ENCODE data around the gene GSTM3.
"Not testable (repeated sequence)": the region's sequence is repeated elsewhere in the genome, so short reads cannot be mapped to it uniquely, and the experiment has no call there.

The GSTM3 gene

DNA sequence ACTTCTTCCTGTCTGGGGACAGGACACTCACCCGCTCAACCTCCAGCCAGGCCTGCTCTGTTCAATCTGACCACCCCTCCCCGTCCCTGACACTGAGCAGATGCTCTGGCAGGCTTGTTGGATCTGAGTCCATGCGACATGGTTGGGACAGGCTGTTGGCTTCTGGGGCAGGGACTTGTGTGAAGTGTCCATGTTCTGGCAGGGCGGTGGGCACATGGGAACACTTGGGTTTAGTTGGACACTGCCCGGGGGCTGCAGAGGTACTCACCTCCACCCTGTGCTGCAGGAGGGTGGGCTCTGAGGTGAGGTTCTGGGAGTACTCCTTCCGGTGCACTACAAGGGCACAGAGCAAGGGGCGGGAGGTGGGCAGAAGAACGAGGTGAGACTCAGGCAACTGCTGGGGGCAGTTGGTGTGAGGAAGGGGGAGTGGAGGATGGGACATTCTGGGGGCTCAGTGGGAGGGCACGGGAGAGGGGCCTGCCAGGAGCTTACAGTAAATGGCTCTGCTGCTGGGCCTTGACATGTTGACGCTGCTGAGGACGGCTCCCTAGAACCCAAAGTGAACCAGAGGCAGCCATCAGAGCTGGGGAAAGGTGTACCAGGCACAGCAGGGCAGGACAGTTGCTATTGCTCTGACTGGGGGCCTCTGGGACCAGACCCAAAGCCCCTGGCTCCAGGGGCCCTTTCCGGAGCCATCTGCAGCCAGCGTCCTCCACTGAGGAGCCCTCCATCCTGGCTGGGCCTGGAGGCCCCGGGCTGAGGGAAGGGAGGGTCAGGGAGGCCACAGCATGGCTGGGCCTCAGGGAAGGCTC is 20.6 kb upstream of the GSTM3 start:
- DNase-seq: no peak

DNA sequence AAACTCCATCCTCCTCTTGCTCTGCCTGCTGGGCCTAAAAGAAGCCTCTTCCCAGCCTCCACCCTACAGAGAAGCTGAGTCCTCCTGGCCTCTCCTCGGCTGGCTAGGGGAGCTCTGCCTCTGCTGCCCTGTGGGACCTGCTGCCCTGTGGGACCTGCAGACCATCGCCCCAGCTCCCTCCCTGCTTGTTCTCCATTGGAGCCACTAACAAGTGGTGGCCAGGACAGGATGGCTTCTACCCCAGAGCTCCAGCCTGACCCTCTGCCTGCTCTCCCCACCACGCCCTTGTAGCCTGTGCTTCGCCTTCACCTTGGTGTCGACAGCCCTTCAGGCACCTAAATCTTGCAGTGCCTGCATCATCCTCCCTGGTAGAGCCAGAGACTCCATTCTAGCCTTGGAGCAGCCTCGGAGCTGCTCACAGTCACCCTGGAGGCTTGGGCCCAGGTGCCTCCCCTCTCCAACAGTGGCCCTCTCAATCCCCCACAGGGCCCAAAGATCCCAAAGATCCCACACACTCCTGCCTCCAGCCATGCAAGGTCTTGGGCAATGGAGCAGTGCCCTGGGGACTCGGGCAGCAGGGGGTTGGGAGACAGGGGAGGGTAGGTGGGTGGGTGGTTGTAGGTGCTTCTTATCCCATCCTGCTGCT is 19.9 kb upstream of the GSTM3 start:
- no peak for DNase-seq

DNA sequence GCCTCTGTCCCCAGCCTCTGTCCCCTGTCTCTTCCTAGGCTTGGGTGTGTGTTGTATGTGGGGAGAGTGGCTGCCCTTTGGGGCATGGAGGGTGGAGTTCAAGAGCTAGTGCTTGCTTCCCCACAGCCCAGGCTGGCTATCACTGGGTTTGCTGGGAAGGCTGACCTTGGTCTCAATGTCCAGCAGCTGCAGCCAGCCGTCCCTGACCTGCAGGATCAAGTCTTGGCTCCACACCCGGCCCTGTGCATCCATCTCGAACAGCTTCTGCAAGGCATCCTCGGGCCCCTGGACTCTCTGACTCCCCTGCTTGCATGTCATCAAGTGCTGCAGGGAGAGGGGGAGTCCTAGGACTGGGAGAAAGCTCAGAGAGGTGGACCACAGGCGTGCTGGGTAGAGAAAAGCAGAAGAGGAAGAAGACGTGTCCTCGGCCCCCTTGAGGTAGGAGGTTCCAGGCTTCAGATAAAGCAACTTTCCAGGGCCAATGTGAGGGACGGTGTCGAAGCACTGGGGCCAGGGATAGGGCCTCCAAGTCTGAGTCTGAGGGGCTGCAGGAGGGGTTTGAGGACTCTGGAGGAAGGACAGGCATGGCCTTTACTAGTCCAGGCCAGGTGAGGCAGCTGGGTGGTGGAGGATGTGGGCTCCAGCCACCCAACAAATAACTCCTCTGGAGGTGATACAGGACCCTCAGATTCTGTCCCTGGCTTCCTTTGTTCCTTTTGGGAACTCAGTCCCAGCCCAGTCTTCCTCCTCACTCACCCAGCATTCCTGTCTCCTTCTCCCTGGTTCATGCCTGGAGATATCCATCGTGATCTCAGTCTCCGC is 18.9 kb upstream of the GSTM3 start:
- peak in 2 of 4 experiments; percentile 29 to 37 for DNase-seq

DNA sequence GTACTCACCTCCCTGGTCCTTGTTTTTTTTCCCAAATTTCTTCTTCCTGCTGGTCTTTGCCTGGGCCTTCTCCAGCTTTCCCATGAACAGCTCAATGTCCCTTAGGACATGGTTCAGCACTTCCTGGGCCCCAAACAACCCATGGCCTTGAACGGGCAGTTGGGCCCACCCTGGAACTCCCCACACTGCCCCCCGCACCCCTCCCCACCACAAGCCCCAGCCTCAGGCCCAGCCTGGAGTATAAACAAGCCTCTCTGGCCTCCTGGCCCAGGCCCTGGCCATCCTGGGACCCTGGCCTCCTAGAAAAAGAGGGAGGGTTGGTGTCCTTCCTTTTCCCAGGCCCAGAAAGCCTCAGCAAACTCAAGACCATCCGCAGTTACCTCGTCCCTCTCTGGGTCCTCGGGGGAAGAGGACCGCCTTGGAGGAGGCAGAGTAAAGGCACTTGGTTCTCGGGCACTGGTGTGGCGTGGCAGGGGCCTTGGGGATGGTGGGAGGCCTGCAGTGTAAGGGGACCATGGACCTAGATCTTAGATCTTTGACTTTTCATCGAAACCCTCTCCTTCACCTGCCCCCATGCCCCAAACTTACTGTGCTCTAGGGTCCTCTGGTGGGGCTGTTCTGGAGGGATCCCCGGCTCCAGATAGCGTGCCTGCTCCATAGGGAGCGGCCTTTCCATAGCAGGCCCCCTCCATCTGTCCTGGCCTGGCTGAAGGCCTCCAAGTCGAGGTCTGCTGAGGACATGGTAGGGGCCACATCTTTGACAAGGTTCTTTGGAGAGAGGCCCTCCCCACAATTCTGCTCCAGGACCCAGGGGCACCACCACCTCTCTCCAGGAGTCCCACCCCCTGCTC is 17.3 kb upstream of the GSTM3 start:
- DNase-seq: no peak

DNA sequence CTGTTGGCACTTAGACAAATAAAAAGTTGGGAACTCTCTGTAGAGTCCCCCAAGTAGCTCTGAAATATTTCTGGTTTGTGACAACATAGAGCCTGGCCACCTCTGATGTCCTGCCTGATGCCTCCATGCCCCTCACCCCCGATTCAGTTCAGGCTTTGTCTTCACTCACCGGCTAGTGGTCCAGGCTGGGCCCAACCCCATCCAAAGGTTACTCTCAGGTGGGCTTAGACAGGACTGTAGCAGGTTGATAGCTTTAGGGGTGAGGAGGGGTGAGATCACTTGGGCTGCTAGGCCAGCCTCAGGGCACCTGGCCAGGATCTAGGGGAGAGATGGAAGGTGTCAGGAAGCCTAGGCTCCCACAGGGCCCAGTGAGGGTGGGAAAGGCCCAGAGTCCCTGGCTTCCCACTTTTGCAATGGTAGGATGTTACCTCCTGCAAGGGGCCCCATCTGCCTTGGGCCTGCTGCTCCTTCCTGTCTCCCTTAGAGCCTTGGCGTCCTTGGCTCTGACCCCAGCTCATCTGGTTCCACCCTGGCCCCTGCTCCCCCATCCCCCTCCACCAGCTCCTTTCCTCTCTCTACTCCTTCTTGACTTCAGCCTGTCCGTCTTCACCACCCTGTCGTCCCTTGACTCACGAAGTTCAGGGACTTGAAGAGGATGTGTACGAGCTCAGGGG is 16.1 kb upstream of the GSTM3 start:
- DNase-seq: no peak

DNA sequence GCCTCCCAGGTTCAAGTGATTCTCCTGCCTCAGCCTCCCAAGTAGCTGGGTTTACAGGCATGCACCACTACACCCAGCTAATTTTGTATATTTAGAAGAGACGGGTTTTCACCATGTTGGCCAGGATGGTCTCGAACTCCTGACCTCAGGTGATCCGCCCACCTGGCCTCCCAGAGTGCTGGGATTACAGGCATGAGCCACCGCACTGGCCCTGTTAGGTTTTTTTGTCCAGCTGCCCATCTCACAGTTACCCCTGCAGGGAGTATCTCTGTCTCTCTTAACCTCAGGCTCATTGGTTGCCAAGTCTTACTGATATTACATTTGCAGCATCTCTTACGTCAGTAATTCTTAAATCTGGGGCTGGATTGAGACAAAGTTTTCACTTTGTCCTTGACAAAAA is 15.5 kb upstream of the GSTM3 start:
- not testable (repeated sequence) for DNase-seq

DNA sequence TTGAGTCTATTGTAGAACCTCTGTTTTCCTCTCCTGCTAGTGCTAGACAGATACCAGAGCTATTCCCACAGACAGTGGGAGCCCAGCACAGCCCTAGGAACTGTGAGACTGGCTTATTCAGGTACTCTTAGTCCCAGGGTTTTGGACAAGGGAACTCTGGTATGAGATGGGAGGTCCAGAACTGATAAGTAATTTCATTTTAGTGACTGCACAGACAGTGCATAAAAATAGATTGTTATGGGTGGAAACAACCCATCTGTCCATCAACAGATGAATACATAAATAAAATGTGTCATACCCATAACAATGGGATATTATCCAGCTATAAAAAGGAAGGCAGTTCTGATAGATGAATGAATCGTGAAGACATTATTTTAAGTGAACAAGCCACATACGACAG is 13.9 kb upstream of the GSTM3 start:
- no peak for DNase-seq

DNA sequence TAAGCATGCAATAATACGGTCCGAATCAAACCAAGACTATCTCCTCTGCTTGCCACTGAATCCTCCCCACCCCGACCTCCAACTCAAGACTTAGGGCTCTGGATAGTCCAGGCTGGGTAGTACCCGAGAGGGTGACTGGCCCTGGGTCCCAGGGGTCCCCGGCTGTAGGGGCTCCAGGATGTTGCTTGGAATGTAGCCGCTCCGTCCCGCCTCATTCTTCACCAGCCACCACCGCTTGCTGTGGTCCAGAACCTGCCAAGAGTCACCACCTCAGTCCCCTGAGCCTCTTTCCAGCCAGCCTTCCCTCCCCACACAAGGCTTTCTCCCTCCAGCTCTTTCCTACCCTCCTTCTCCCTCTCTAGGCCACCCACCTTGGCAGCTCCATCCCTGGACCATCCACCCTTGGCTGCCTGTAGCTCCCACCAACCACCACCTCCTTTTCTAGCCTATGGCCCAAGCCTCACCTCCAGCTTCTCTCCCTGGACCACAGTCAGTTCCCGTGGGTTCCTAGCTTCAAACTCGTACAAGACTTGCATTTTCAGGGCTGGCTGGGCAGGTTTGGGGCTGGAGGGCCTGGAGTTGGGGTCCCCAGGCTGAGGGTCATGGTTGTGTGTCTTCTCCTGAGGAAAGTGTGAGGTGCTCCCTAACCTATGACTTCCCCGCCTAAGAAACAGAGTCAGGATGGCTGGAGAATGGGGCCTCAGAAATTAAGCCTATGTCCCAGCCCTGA is 10.9 kb upstream of the GSTM3 start:
- DNase-seq: no peak

DNA sequence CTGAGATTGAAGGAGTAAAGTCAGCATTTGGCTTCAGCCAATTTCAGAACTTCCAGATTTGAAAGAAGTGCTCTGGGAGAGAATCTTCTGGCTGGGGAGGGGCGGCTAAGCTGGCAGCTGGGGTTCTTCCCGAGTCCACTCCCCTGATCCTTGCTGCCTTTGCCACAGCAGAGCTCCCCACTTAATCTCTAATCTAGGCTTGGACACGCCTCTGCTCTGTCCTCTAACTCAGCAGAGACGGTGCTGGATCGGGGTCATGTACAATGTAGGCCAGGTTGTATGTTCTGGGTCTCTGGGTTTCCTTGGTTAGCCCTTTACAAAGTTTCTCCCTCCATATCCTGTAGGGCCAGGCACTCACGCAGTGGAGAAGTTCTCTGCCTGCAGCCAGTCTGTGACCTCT is 10.1 kb upstream of the GSTM3 start:
- no peak for DNase-seq

DNA sequence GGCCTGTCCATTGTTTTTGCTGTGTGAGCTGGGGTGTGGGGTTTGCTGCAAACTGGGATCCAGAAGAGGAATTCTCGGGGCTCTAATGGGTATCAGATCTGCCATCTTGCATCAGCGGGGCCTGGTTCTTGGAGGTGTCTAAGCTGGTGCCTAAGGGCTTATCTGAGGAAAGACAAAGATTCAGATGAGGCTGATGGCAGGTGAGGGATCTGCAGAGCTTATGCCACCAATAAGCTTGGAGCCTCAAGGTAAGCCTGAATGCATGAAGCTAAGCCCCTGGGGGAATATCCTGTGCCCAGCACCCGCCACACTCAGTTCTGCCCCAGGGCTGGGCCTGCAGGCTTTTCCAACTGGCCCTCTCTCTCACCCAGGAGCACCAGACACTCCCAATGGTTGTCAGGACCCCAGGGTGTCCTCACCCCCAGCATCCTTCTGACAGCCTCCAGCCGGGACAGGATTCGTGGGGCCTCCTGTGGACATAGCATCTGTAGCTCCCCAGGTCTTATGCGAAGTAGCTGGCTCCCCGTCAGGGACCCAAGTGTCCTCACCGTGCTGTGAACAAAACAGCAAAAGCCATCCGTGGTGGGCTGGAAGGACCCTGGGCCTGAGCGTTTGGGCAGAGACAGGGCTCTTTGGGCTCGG is 9.5 kb upstream of the GSTM3 start:
- no peak for DNase-seq

DNA sequence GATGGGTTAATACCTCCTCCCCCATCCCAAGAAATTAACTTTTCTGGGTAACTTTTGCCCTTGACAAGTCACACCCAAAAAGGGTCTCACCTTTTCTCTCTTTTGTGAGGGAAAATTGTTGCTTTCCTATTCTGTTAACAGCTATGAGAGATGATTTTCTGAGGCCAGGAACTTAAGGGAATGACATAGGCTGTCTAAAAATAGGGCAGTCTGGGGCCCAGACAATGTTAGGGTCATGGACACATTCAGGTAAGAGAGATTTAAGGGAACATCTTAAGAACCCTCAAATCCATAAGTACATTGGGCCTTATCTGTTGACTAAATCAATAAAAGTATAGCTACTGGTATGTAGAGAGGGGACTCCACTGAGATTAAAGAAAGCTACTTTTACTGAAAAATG is 8.4 kb upstream of the GSTM3 start:
- DNase-seq: no peak

DNA sequence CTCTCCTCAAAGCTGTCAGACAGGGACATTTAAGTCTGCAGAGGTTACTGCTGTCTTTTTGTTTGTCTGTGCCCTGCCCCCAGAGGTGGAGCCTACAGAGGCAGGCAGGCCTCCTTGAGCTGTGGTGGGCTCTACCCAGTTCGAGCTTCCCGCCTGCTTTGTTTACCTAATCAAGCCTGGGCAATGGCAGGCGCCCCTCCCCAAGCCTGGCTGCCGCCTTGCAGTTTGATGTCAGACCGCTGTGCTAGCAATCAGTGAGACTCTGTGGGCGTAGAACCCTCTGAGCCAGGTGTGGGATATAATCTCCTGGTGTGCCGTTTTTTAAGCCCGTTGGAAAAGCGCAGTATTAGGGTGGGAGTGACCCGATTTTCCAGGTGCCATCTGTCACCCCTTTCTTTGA is 7.5 kb upstream of the GSTM3 start:
- DNase-seq: not testable (repeated sequence)

DNA sequence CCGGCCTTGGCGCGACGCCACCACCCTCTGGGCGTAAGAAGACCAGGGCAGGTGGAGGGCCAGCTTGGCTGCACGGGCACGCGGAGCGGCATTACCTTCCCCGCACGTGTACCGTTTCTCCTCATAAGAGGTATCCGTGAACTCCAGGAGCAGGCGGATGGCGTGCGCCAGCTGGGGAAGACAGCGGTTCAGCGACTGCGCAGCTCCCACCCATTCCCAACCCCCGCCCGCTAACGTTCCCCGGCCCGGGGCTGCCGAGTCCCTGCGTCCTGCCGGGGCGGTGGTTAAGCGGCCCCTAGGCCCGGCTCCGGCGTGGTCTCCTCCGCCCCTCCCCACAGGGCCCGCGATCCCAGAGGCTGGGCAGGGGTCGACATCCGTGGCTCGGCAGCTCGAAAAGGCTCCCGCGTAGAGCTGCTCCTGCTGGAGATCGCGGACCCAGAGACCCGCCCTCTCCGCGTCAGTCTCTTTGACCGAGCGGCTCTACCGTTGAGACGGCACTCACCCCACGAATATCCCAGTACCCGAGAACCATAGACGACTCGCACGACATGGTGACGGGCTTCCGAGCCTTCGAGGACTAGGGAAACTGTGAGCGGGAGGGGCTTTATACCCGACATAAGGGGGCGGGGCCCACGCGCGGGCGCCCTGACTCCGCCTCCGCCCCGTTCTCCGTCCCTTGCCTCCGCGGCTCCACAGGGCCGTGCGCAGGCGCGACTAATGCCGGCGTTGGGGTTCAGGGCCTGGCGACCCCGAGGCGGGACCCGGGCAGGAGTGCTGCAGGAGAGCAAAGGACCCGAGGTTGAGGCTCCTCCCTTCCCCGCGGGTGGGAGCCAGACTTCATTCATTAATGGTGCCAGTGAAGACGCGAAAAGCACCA is 862 bp downstream of the GSTM3 start:
- peak; percentile 71 to 87 (median 80) for DNase-seq

DNA sequence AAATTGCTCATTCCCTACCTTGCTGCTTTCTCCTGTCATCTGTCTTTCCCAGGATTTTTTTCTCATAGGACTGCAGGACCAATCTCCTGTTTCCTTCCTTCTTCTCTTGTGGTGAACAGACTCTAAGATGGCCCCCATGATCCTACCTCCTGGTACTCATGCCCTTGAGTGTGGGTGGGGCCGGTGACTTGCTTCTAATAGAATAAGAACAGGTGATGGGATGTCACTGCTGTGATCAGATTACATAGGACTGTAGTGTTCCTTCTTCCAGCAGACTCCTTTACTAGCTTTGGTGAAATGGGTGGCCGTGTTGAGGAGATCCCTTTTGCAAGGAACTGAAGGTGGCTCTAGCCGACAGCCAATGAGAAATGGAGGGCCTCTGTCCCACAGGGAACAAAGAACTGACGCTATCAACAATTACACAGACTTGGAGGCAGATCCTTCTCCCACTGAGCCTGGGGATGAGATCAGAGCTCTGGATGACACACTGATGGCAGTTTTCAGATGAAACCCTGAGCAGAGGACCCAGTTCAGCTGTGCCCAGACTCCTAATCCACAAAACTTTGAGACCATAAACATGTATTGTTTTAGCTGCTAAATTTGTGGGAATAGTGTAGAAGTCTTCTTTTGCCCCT is 7.5 kb downstream of the GSTM3 start:
- DNase-seq: no peak

DNA sequence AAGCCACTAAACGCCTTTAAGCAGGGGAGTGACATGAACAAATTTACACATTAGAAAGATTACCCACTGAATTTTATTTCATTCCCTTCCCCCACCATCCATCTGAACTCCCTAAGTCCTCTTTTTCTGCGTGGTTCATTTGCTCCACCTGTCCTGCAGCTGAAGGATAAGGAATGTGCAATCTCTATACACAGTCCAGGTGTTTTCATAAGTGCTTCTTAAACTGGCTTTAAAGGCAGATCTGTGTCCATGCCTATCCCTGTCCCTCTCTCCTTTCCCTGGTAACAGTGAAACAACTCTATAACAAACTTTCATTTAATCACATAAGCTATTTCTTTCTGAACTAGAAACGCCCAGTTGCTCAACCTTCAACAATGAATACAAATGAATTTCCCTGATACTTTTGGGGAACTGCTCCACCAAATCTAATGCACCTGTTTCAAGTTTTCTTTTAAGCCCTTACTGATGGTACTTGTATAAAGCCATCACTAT is 8.4 kb downstream of the GSTM3 start:
- no peak for DNase-seq

DNA sequence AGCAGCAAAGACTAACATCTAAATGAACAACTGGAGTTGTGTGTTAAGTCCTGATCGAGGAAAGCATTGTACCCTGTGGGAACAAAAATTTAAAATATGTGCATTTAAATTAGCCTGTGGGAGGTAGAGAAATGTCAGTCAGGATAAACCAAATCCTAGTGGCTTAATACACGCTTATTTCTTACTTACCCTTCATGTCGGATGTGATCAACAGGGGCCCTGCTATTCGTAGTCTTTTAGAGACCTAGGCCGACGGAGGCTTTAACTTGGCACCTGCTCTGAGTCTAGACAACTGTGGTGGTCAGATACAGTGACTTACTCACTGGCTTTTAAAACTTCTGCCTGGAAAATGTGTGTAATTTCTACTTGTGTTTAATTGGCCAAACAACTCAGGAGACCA is 10.2 kb downstream of the GSTM3 start:
- DNase-seq: no peak

DNA sequence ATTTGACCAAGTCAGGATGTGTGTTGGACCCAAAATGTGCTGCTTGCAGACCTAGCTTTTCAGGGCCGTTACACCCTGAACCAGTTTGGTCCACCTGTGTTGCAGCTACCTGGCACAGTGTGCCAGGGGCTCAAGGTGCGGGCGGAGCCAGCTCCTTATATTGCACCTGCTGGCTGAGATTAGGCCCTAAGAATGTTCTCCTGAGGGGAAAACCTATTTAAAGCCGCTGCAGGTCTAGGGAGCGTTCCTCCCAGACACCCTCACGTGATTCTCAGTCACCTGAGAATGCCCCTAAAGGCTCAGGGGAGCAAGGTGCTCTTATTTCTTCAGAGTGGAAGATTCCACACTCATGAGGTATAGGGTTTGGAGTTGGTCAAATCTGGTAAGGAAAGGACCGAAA is 12.0 kb downstream of the GSTM3 start:
- no peak for DNase-seq

DNA sequence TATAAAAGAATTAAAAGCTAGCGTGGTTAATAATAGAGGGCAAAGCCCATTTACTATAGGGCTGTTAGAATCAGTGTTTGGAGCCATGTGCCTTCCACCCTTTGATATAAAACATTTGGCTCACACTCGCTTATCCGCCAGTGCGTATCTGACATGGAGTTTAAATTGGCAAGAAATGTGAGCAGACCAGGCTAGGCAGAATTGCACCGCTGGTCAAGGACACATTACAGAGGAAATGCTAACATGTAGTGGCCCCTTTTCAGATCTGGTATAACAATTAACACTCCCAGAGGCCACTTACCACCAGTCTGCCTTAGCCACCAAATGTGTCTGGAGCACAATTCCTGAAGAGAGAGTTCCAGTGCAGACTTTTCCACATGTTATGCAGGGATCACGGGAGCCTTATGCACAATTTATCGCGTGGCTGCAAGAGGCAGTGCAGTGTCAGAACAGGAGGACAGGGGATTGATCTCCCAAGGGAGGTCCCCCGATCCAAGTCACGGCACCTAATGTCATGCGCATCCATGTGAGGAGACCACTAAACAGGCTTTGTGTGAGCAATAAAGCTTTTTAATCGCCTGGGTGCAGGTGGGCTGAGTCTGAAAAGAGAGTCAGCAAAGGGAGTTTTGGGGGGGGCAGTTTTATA is 14.0 kb downstream of the GSTM3 start:
- DNase-seq: no peak
